ENCODE measurements around the gene B3GNT5.

Gene B3GNT5

DNA sequence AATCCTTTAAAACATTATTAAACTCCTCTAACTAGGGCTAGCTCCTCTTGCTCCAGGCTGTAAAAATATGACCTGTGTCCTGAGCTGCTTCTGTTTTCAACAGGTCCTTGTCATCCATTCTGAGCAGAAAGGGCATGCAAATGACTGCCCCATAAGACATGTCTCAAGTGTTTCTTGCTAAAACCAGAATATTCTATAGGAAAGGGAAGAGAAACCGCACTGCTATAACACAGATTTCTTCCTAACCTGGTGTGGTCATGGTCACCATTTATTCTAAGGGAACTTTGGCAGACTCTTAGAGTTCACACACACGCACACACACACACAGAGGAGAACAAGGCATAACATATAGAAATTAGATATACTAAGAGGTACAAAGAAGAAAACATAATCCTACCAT, 34.2 kb upstream of the B3GNT5 start:
- TF ChIP-seq, protein P1, sequence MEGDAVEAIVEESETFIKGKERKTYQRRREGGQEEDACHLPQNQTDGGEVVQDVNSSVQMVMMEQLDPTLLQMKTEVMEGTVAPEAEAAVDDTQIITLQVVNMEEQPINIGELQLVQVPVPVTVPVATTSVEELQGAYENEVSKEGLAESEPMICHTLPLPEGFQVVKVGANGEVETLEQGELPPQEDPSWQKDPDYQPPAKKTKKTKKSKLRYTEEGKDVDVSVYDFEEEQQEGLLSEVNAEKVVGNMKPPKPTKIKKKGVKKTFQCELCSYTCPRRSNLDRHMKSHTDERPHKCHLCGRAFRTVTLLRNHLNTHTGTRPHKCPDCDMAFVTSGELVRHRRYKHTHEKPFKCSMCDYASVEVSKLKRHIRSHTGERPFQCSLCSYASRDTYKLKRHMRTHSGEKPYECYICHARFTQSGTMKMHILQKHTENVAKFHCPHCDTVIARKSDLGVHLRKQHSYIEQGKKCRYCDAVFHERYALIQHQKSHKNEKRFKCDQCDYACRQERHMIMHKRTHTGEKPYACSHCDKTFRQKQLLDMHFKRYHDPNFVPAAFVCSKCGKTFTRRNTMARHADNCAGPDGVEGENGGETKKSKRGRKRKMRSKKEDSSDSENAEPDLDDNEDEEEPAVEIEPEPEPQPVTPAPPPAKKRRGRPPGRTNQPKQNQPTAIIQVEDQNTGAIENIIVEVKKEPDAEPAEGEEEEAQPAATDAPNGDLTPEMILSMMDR (IDR thresholded peaks at IDR 0.05; ENCODE audit: low read depth, low read length), result no peak
- DNase-seq (ENCODE audit: low read depth in 2 of 2), result no peak

DNA sequence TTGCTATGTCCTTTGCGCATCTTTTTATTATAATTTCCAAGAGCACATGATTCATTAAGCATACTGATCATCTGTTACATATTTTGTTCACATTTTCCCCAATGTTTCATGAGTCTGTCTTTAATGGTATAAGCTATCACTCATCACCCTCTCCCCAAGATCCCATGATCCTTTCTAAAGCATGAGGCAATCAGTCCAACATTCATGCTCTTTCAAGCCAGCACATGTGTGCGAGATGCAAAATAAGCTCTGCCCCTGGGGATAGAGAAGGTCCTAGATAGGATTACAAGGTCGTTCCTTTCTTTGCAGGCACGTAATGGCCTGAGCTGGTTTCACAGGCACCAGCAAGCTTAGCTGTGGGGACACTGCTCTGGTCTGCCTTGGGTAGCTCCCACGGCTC, 32.2 kb upstream of the B3GNT5 start:
- TF ChIP-seq, protein P1 (IDR thresholded peaks at IDR 0.05; ENCODE audit: low read depth, low read length), result no peak
- H3K4me3 ChIP-seq (replicated peaks in 1 of 2; ENCODE audit: low read depth in 2 of 2, low read length in 2 of 2), result no peak overlapping the region
- DNase-seq (ENCODE audit: low read depth in 2 of 2), result no peak

More for the DNA sequence above, 34.2 kb upstream of the B3GNT5 start:
- no peak overlapping the region for H3K4me3 ChIP-seq (replicated peaks in 1 of 2; ENCODE audit: low read depth in 2 of 2, low read length in 2 of 2)

DNA sequence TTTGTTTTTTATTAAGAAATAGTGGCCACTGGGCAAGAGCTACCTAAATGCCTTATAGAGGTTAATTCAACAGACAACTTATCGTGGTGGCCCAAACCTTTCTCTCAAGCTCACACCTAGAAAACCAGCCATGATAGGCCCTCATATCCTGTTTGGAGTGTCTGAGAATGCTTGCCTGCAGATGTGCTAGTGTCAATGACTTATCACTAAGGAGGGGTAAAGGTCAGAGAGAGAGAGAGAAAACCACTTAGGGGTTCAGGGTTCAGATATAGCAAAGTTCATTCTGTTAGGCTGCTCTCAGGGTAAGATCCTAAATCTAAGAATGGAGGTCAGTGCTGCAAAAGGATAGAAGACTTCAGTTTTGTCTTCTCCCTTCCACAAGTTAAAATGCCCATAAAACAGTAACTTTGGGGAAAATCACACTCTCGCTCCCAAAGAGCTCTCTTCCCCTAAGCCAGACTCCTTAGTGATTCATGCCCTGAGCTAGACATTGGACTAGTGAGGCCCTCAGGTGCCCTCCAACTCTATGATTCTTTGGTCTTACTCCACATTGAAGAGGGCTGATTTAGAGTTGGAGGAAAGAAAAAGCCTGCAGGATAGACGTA, 30.3 kb upstream of the B3GNT5 start:
- H3K4me3 ChIP-seq (replicated peaks in 1 of 2; ENCODE audit: low read depth in 2 of 2, low read length in 2 of 2), result no peak overlapping the region
- no peak for DNase-seq (ENCODE audit: low read depth in 2 of 2)
- TF ChIP-seq, protein P1 (IDR thresholded peaks at IDR 0.05; ENCODE audit: low read depth, low read length), result no peak

DNA sequence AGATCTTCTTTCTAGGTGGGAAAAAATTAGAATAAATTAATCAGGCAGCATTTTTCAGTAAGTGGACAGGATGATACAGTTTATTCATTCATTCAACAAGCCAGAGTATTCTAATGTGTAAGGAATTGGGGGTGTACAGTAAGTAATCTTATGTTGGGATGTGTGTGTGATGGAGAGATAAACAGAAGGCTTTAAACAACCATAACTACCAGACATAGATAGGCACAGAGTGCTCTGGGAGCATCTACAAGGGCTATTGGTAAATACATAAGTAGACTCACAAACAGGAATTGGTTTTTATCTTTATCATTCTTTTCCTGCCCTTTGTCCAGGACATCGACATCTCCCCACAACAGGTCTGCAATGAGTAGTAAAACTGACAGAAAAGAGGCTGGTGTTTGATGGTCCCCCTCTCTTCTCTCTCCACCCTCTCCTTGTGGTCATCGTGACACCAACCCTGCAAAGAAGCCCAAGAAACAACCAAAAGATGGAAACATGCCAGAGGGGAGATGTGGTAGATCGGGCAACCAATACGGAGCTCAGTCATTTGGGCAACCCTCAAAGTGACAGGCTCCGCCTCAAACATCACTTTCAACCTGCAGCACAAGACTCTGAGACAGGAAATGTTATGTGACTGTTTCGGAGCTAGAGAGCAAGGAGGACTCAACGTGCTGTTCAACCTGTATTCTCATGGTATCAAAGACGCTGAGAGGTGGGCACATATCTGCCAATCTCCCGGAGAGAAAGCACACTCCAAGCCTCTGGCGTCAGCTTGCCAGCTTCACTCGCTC, 28.7 kb upstream of the B3GNT5 start:
- TF ChIP-seq, protein P1 (IDR thresholded peaks at IDR 0.05; ENCODE audit: low read depth, low read length), result no peak
- no peak for DNase-seq (ENCODE audit: low read depth in 2 of 2)
- no peak overlapping the region for H3K4me3 ChIP-seq (replicated peaks in 1 of 2; ENCODE audit: low read depth in 2 of 2, low read length in 2 of 2)

DNA sequence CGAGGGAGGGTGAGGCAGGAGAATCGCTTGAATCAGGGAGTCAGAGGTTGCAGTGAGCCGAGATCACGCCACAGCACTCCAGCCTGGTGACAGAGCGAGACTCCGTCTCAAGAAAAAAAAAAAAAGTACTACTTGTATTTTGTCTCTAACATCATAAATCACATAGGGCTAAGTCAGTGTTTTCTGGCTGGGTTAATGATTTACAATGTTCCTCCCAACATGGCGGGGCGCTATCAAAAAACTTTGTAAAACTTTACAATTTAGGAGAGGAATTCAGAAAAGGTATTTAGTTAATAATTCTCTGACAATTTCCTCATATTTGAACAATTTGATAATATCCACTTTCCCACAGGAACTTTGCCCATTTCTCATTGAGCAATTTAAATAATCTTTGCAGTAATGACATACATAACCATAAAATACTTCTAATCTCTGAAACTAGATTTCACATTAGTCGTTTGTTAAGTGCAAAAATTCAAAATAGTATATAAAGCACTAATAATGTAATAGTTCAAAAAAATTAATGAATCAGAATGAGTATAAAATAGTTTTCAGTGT, 26.6 kb upstream of the B3GNT5 start:
- DNase-seq (ENCODE audit: low read depth in 2 of 2), result no peak
- TF ChIP-seq, protein P1 (IDR thresholded peaks at IDR 0.05; ENCODE audit: low read depth, low read length), result no peak
- H3K4me3 ChIP-seq (replicated peaks in 1 of 2; ENCODE audit: low read depth in 2 of 2, low read length in 2 of 2), result no peak overlapping the region

DNA sequence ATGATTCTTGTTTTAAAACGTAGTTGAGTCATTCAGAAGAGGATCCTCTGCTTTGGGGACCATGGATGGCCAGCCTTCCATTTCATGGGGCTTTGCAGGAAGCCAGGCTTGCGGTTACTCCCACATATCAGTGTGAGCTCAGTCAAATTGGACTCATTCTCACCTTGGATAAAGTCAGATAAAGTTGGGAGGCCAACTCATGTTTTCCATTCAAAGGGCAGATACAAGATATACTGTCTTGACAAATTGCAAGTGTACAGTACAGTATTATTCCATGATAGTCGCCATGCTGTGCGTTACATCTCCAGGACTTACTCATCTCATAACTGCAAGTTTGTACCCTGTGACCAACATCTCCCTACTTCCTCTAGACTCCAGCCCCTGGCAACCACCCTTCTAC, 25.5 kb upstream of the B3GNT5 start:
- no peak overlapping the region for H3K4me3 ChIP-seq (replicated peaks in 1 of 2; ENCODE audit: low read depth in 2 of 2, low read length in 2 of 2)
- no peak for DNase-seq (ENCODE audit: low read depth in 2 of 2)
- TF ChIP-seq, protein P1 (IDR thresholded peaks at IDR 0.05; ENCODE audit: low read depth, low read length), result no peak
